Natural killer cell (primary cell): ENCODE data around the gene WWC1. TPM values are rescaled to one million over a fixed set of nuclear protein-coding genes. Genes with fewer than 3 reads are reported as not detected.

Source experiments
- ATAC-seq, 3 donors: fragments of 150-1000 bp in 2 of 3; fragments of 200-7000 bp in 1 of 3; cut with Tn5 transposase; 1 replicate in 1 of 3; 2 replicates in 2 of 3; pipeline ENCODE4 v1.10.0; 2021; ENCODE audit warnings: mild to moderate bottlenecking in 2 of 3, moderate library complexity in 2 of 3
- DNase-seq, 2 donors: peaks; one replicate each; pipeline versions ENCODE4 v3.0.0 to v3.0.0-alpha.2; 2013 to 2021; ENCODE audit warnings: mixed read lengths in 1 of 2
- H3K27ac ChIP-seq: one replicate; pipeline ENCODE4 v1.5.1; 2013; ENCODE audit warnings: mild to moderate bottlenecking, low read length
- H3K27me3 ChIP-seq: one replicate; pipeline ENCODE4 v1.6.1; 2013; ENCODE audit warnings: low read length; ENCODE audit not compliant: control insufficient read depth, insufficient read depth
- H3K36me3 ChIP-seq: one replicate; pipeline ENCODE4 v1.6.1; 2013; ENCODE audit warnings: low read length; ENCODE audit not compliant: control insufficient read depth, insufficient read depth
- H3K4me1 ChIP-seq: one replicate; pipeline ENCODE4 v1.6.1; 2013; ENCODE audit warnings: low read length; ENCODE audit not compliant: control insufficient read depth, insufficient read depth
- H3K4me3 ChIP-seq: one replicate; pipeline ENCODE4 v1.5.1; 2013; ENCODE audit warnings: low read length
- H3K9me3 ChIP-seq: one replicate; pipeline ENCODE4 v1.6.1; 2013; ENCODE audit warnings: low read length; ENCODE audit not compliant: control insufficient read depth, insufficient read depth
- H3K27ac Mint-ChIP-seq, 2 donors: one replicate each; pipeline ENCODE4 v1.8.0; 2022; ENCODE audit warnings: mild to moderate bottlenecking in 2 of 2, mixed read lengths in 2 of 2, moderate library complexity in 1 of 2
- H3K27me3 Mint-ChIP-seq, 2 donors: one replicate each; pipeline ENCODE4 v1.8.0; 2022; ENCODE audit warnings: low read depth in 2 of 2, mixed read lengths in 2 of 2
- H3K36me3 Mint-ChIP-seq: one replicate; pipeline ENCODE4 v1.8.0; 2022; ENCODE audit warnings: mixed read lengths
- H3K4me1 Mint-ChIP-seq, 2 donors: one replicate each; pipeline ENCODE4 v1.8.0; 2022; ENCODE audit warnings: mixed read lengths in 2 of 2
- H3K4me3 Mint-ChIP-seq: one replicate; pipeline ENCODE4 v1.8.0; 2022; ENCODE audit warnings: mild to moderate bottlenecking, moderate library complexity, mixed read lengths
- H3K9me3 Mint-ChIP-seq, 2 donors: one replicate each; pipeline ENCODE4 v1.8.0; 2022; ENCODE audit warnings: mixed read lengths in 2 of 2
- WGBS: methylation state at CpG from one replicate; pipeline ENCODE4 v1.1.7; 2013; ENCODE audit warnings: missing lambda C conversion rate; ENCODE audit not compliant: insufficient coverage; 5-methylcytosine and 5-hydroxymethylcytosine counted together
- intact Hi-C: fragments of 100-400 bp; cut with micrococcal nuclease; formaldehyde crosslinking; loops from one replicate; pipeline ENCODE4 v1.14.2; 2022
- total RNA-seq, 4 donors: library from RNA; stranded (reverse); fragments of 120-200 nt in 1 of 4; gene quantifications; one replicate each; pipeline versions ENCODE4 v1.2.3 to v1.2.4, GENCODE V29; 2013 to 2022
- TF ChIP-seq, protein P1 (sequence below): fragments of 200-600 bp; IDR thresholded peaks from one replicate; pipeline ENCODE4 v1.8.0; 2022; ENCODE audit warnings: antibody characterized with exemption

Gene WWC1
- total RNA-seq, 3 donors from 2014 or later (not counting 1 experiment from before 2014, with no cell fraction given) = 0.42 to 0.66 (median 0.53) TPM

DNA sequence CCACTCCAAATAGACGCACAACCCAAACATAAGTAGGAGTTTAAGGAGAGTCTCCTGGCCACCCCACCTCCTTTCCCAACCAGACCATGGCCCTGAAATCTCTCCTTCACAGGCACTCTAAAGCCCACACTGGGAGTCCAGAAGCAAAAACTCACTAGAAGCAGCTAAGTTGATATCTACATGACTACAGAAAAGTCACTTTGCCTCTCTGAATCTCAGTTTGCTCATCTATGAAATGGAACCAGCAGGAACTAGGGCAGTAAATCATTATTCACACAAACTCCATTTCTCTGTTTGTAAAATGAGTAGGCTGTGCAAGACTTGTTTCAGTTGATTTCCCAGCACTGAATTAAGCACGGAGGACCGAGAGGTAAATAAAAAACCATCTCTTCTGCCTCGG is 4.1 kb upstream of the WWC1 start:
- H3K27ac ChIP-seq = no peak overlapping the region
- peaks cover 3% of the 10 kb centered on the region for H3K27me3 ChIP-seq
- no peak for ATAC-seq
- H3K9me3 ChIP-seq = peaks cover 2% of the 10 kb centered on the region
- intact Hi-C loops = no loop called here
- no peak overlapping the region for H3K27ac Mint-ChIP-seq
- H3K36me3 Mint-ChIP-seq = peaks cover 5% of the 10 kb centered on the region
- H3K4me3 ChIP-seq = no peak overlapping the region
- peaks cover 7% of the 10 kb centered on the region for H3K4me1 ChIP-seq
- H3K4me1 Mint-ChIP-seq = peaks cover 5 to 10% of the 10 kb centered on the region in 2 donors
- TF ChIP-seq, protein P1, sequence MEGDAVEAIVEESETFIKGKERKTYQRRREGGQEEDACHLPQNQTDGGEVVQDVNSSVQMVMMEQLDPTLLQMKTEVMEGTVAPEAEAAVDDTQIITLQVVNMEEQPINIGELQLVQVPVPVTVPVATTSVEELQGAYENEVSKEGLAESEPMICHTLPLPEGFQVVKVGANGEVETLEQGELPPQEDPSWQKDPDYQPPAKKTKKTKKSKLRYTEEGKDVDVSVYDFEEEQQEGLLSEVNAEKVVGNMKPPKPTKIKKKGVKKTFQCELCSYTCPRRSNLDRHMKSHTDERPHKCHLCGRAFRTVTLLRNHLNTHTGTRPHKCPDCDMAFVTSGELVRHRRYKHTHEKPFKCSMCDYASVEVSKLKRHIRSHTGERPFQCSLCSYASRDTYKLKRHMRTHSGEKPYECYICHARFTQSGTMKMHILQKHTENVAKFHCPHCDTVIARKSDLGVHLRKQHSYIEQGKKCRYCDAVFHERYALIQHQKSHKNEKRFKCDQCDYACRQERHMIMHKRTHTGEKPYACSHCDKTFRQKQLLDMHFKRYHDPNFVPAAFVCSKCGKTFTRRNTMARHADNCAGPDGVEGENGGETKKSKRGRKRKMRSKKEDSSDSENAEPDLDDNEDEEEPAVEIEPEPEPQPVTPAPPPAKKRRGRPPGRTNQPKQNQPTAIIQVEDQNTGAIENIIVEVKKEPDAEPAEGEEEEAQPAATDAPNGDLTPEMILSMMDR = no peak
- H3K36me3 ChIP-seq = no peaks in the 10 kb centered on the region
- 91% methylated on average over 4 of the region's 4 CpGs for WGBS
- peaks cover 4 to 6% of the 10 kb centered on the region in 2 donors for H3K9me3 Mint-ChIP-seq
- no peak for DNase-seq
- peaks cover 37 to 45% of the 10 kb centered on the region in 2 donors for H3K27me3 Mint-ChIP-seq
- H3K4me3 Mint-ChIP-seq = no peak overlapping the region

DNA sequence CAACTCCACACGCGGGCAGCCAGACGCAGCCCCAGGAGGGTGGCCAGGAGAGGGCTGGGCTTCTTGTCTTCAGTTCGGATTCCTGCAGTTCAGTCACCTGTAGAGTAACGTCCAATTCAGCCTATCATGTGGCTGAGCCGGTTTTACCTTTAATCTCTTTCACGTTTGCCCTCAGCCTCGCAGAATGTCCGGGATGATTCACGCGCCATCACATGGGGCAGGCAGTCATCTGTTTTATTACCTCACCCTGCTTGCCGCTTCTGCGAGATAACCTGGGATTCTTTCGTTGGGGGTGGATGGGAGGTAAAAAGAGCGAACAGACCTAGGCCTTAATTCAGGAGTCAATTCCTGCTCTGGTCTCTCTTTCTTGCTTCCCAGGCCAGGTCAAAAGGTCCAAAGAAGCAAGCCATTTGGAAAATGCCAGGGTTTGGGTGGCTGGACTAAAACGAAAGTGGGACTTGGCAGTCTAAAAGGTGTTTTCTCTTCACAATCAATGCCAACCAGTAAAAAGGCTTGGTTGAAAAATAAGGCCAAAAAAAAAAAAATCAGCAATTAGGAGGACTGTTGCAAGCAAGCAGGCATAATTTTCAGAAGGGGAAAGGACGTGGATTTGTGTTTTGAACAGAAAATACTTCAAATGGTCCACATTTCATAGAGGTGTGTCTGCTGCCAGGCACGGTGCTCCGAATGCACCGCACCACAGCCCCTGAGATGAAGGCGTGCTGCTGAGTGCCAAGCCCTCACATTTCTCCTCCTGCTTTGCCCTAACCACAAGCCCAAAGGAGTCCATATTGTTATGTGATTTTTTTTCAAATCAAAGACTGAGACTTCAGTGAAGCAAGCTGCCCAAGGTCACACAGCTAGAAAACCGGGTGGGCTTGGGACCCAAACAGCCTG is 2.8 kb upstream of the WWC1 start:
- Mint-ChIP-seq H3K27me3 (peaks cover 46 to 50% of the 10 kb centered on the region in 2 donors), H3K36me3 (peaks cover 5% of the 10 kb centered on the region), H3K4me1 (peaks cover 5 to 10% of the 10 kb centered on the region in 2 donors), H3K4me3 (peak overlapping the region; percentile 50), H3K27ac (no peak overlapping the region), H3K9me3 (peaks cover 4 to 5% of the 10 kb centered on the region in 2 donors)
- DNase-seq (no peak), ATAC-seq (no peak)
- Histone ChIP-seq H3K4me3 (no peak overlapping the region), H3K9me3 (peaks cover 2% of the 10 kb centered on the region), H3K27ac (no peak overlapping the region), H3K36me3 (no peaks in the 10 kb centered on the region), H3K27me3 (peaks cover 8% of the 10 kb centered on the region), H3K4me1 (peaks cover 12% of the 10 kb centered on the region)
- 86% methylated on average over 22 of the region's 22 CpGs for WGBS
- intact Hi-C loops = no loop called here
- TF ChIP-seq, protein P1 = no peak

DNA sequence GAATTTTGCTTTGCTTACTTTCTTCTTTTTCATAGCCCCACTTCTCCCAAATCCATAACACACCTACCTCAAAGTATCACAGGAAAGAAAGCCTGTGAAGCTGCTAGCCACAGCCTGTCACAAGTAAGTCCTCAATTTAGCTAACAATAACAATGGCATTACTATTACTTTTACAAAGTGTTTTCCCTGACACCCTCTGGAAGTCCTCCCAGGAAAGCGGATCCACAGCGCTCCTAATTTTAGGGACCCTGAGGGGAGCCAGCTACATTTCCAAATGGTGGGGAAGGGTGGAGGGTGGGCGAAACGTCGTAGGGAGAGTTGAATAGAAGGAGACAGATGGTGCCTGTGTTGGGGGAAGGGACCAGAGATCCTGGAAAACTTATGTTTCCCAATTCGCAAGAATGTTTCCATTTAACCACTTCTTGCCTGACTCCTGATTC is 523 bp upstream of the WWC1 start:
- Histone ChIP-seq H3K4me3 (no peak overlapping the region), H3K9me3 (no peaks in the 10 kb centered on the region), H3K27ac (no peak overlapping the region), H3K36me3 (no peaks in the 10 kb centered on the region), H3K4me1 (peaks cover 12% of the 10 kb centered on the region), H3K27me3 (peaks cover 8% of the 10 kb centered on the region)
- peak overlapping the region; percentile 84 for H3K4me3 Mint-ChIP-seq
- no peak overlapping the region for H3K27ac Mint-ChIP-seq
- no peaks in the 10 kb centered on the region for H3K36me3 Mint-ChIP-seq
- intact Hi-C loops = no loop called here
- no peak for ATAC-seq
- DNase-seq = no peak
- TF ChIP-seq, protein P1 = no peak
- H3K9me3 Mint-ChIP-seq = no peaks in the 10 kb centered on the region
- H3K27me3 Mint-ChIP-seq = peaks cover 45 to 52% of the 10 kb centered on the region in 2 donors
- WGBS = 34% methylated on average over 5 of the region's 6 CpGs
- H3K4me1 Mint-ChIP-seq = peaks cover 5 to 10% of the 10 kb centered on the region in 2 donors
